GM19467 (cell line): ENCODE results near the gene POC1A.

Source experiments
- ATAC-seq: cut with Tn5 transposase; IDR thresholded peaks from one replicate; pipeline ENCODE4 v1.9.1; 2021; ENCODE audit warnings: mild to moderate bottlenecking, moderate library complexity; ENCODE audit not compliant: unreplicated experiment

Gene POC1A

GRCh38 chr3:52108302-52109232, 45.7 kb downstream of the POC1A start:
- ATAC-seq = no peak

GRCh38 chr3:52106951-52107611, 47.1 kb downstream of the POC1A start:
- no peak for ATAC-seq

- ATAC-seq = no peak
Measured at GRCh38 chr3:52104684-52105640, 49.3 kb downstream of the POC1A start.

GRCh38 chr3:52102934-52103333, 51.3 kb downstream of the POC1A start:
- no peak for ATAC-seq

- ATAC-seq = no peak
Measured at GRCh38 chr3:52099001-52099401, 55.2 kb downstream of the POC1A start.

GRCh38 chr3:52097851-52098507, 56.2 kb downstream of the POC1A start:
- ATAC-seq = no peak

- ATAC-seq = no peak
Measured at GRCh38 chr3:52095990-52096775, 58.0 kb downstream of the POC1A start.

GRCh38 chr3:52094571-52095485, 59.4 kb downstream of the POC1A start:
- ATAC-seq = no peak

GRCh38 chr3:52093756-52094545, 60.3 kb downstream of the POC1A start:
- ATAC-seq = no peak

GRCh38 chr3:52092891-52093290, 61.3 kb downstream of the POC1A start:
- ATAC-seq = no peak

- no peak for ATAC-seq
Measured at GRCh38 chr3:52092271-52092660, 62.0 kb downstream of the POC1A start.

- no peak for ATAC-seq
Measured at GRCh38 chr3:52091586-52092270, 62.5 kb downstream of the POC1A start.

GRCh38 chr3:52090933-52091468, 63.2 kb downstream of the POC1A start:
- no peak for ATAC-seq

GRCh38 chr3:52090131-52090932, 63.9 kb downstream of the POC1A start:
- ATAC-seq = no peak

- no peak for ATAC-seq
Measured at GRCh38 chr3:52089691-52090090, 64.5 kb downstream of the POC1A start.
